Ishikawa (cell line): Measurements from ENCODE around the gene CHD5.

Experiments used
- CEBPB ChIP-seq: IDR thresholded peaks from 2 replicates; pipeline ENCODE4 v1.6.1; 2012
- EGR1 ChIP-seq: IDR thresholded peaks from 2 replicates; pipeline ENCODE4 v1.6.1; 2012
- EP300 ChIP-seq: IDR thresholded peaks from 2 replicates; pipeline ENCODE4 v1.6.1; 2012; ENCODE audit warnings: borderline replicate concordance
- TAF1 ChIP-seq: IDR thresholded peaks from 2 replicates; pipeline ENCODE4 v1.6.1; 2012; ENCODE audit warnings: low read depth, mild to moderate bottlenecking
- TCF12 ChIP-seq: IDR thresholded peaks from 2 replicates; pipeline ENCODE4 v1.6.1; 2012; ENCODE audit warnings: low read depth
- TEAD4 ChIP-seq: IDR thresholded peaks from 2 replicates; pipeline ENCODE4 v1.6.1; 2012
- YY1 ChIP-seq: IDR thresholded peaks from 2 replicates; pipeline ENCODE4 v1.6.1; 2012; ENCODE audit warnings: low read depth
- ZBTB7A ChIP-seq: IDR thresholded peaks from 2 replicates; pipeline ENCODE4 v1.6.1; 2012; ENCODE audit warnings: low read depth
- TF ChIP-seq, protein P1 (sequence below): IDR thresholded peaks from 2 replicates; pipeline ENCODE4 v1.6.1; 2012; ENCODE audit warnings: low read depth, mild to moderate bottlenecking
- TF ChIP-seq, protein P2 (sequence below): IDR thresholded peaks from 2 replicates; pipeline ENCODE4 v1.6.1; 2012
- TF ChIP-seq, protein P3 (sequence below): IDR thresholded peaks from 2 replicates; pipeline ENCODE4 v1.6.1; 2012

DNA sequence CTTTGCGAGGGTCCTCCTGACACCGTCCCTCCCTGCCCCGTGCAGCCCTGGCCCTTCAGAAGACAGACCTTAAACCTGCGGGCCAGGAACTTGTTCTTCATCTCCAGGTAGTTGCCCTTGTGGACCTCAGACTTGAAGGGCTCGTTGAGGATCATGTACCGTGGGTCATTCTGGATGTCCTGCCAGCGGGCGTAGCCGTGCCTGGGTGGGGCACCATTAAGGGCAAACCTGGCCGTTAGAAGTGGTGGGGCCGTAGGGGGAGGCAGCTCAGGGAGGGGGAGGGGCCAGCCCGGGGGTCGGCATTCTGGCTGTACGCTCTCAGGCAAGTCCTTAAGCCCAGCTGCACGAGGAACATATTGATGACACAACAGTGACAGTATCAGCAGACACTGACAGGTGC lies 69.8 kb downstream of the CHD5 start:
- TF ChIP-seq TAF1 (no peak), YY1 (no peak), EP300 (no peak), TEAD4 (no peak), CEBPB (no peak), TCF12 (no peak), ZBTB7A (no peak), EGR1 (no peak)
- TF ChIP-seq, protein P1, sequence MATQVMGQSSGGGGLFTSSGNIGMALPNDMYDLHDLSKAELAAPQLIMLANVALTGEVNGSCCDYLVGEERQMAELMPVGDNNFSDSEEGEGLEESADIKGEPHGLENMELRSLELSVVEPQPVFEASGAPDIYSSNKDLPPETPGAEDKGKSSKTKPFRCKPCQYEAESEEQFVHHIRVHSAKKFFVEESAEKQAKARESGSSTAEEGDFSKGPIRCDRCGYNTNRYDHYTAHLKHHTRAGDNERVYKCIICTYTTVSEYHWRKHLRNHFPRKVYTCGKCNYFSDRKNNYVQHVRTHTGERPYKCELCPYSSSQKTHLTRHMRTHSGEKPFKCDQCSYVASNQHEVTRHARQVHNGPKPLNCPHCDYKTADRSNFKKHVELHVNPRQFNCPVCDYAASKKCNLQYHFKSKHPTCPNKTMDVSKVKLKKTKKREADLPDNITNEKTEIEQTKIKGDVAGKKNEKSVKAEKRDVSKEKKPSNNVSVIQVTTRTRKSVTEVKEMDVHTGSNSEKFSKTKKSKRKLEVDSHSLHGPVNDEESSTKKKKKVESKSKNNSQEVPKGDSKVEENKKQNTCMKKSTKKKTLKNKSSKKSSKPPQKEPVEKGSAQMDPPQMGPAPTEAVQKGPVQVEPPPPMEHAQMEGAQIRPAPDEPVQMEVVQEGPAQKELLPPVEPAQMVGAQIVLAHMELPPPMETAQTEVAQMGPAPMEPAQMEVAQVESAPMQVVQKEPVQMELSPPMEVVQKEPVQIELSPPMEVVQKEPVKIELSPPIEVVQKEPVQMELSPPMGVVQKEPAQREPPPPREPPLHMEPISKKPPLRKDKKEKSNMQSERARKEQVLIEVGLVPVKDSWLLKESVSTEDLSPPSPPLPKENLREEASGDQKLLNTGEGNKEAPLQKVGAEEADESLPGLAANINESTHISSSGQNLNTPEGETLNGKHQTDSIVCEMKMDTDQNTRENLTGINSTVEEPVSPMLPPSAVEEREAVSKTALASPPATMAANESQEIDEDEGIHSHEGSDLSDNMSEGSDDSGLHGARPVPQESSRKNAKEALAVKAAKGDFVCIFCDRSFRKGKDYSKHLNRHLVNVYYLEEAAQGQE = no peak
- TF ChIP-seq, protein P2, sequence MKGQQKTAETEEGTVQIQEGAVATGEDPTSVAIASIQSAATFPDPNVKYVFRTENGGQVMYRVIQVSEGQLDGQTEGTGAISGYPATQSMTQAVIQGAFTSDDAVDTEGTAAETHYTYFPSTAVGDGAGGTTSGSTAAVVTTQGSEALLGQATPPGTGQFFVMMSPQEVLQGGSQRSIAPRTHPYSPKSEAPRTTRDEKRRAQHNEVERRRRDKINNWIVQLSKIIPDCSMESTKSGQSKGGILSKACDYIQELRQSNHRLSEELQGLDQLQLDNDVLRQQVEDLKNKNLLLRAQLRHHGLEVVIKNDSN = no peak
- TF ChIP-seq, protein P3, sequence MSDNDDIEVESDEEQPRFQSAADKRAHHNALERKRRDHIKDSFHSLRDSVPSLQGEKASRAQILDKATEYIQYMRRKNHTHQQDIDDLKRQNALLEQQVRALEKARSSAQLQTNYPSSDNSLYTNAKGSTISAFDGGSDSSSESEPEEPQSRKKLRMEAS = no peak
